Measurements from ENCODE around the gene VIT. TPM values are rescaled to one million over a fixed set of nuclear protein-coding genes. Genes with fewer than 3 reads are reported as not detected.

VIT gene
- polyA plus RNA-seq, 3 donors, result not detected

DNA sequence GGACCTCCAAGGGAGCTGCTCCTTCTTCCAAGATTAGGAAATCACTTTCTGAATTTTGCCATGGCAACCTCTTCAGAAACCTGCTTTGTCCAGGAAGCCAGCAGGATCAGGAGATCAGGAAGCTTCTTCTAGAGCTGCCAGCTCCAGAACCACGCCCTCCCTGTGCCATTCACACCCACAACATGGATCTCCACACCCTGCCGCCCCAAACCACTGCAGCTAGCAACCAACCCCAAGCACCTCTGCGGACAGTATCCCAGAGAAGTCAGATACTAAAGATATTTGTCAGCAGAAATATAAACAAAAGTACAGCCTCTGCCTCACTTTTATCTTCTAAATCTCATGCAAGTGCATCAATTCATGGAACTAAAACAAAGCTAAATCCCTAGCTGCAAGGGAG, 106.4 kb downstream of the VIT start:
- Histone ChIP-seq H3K79me2 (ENCODE audit: insufficient read depth, low read length) (no peaks in the 10 kb centered on the region), H3K4me2 (replicated peaks; ENCODE audit: extremely low read depth, low read length, poor library complexity, severe bottlenecking) (no peak overlapping the region), H4K20me1 (ENCODE audit: insufficient read depth, low read length) (no peaks in the 10 kb centered on the region), H2AFZ (ENCODE audit: insufficient read depth, low read depth, low read length, poor library complexity, severe bottlenecking) (no peak overlapping the region), H3K9ac (ENCODE audit: insufficient read depth, low read length, poor library complexity, severe bottlenecking) (no peak overlapping the region), H3K9me3 (replicated peaks in 1 of 2; ENCODE audit: control insufficient read depth in 1 of 2, insufficient read depth in 1 of 2, low read length in 2 of 2) (no peaks in the 10 kb centered on the region), H3K27me3 (ENCODE audit: control insufficient read depth in 2 of 2, insufficient read depth in 2 of 2, low read length in 2 of 2) (no peaks in the 10 kb centered on the region), H3K36me3 (replicated peaks in 1 of 2; ENCODE audit: control insufficient read depth in 1 of 2, insufficient read depth in 2 of 2, low read length in 2 of 2) (no peaks in the 10 kb centered on the region), H3K4me3 (replicated peaks in 1 of 3; ENCODE audit: low read depth in 2 of 3, low read length in 3 of 3) (no peak overlapping the region), H3K27ac (ENCODE audit: low read depth in 1 of 2, low read length in 2 of 2) (no peak overlapping the region), H3K4me1 (ENCODE audit: control insufficient read depth in 1 of 2, insufficient read depth in 2 of 2, low read length in 2 of 2) (no peaks in the 10 kb centered on the region)
- peaks cover 0 to 6% (median 0%) of the 10 kb centered on the region in 7 donors for H3K9me3 Mint-ChIP-seq
- no peaks in the 10 kb centered on the region for H3K36me3 Mint-ChIP-seq
- 97% methylated on average over 3 of the region's 3 CpGs for WGBS (ENCODE audit: insufficient coverage)
- H3K4me3 Mint-ChIP-seq, result peak overlapping the region in 1 of 2 donors; percentile 13
- peaks cover 0 to 2% (median 1%) of the 10 kb centered on the region in 3 donors for H3K27me3 Mint-ChIP-seq (ENCODE audit: low read depth in 3 of 3)
- intact Hi-C loops (cut with micrococcal nuclease), result no loop called here
- no peak overlapping the region for H3K27ac Mint-ChIP-seq
- no peak for DNase-seq
- TF ChIP-seq, protein P1, sequence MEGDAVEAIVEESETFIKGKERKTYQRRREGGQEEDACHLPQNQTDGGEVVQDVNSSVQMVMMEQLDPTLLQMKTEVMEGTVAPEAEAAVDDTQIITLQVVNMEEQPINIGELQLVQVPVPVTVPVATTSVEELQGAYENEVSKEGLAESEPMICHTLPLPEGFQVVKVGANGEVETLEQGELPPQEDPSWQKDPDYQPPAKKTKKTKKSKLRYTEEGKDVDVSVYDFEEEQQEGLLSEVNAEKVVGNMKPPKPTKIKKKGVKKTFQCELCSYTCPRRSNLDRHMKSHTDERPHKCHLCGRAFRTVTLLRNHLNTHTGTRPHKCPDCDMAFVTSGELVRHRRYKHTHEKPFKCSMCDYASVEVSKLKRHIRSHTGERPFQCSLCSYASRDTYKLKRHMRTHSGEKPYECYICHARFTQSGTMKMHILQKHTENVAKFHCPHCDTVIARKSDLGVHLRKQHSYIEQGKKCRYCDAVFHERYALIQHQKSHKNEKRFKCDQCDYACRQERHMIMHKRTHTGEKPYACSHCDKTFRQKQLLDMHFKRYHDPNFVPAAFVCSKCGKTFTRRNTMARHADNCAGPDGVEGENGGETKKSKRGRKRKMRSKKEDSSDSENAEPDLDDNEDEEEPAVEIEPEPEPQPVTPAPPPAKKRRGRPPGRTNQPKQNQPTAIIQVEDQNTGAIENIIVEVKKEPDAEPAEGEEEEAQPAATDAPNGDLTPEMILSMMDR (IDR thresholded peaks at IDR 0.05), result no peak
- H3K4me1 Mint-ChIP-seq, result no peaks in the 10 kb centered on the region

DNA sequence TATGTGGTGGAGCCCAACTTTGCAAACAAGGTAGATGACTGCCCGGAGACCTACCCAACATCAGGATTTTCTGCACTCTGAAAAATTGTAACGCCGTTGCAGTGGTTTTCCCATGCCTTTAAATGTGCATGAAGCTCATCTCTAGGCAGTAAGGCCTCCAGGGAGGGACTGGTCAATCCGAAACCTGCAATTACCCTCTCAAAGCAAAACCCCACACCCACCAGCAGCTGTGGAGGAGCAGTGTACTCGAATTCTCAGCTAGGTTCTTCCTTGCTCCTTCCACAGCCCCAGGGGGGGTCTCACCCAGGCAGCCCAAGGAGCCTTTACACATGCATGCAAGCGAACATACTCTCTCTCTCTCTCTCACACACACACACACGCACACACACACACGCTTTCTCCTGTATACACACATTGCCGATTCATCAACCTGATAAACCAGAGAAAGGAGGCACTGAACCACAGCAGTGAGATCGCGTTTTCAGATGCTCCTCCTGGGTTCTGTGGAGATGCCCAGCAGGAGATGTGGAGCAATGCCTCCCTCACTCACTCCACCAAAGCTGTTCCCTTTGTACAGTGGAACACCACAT, 109.2 kb downstream of the VIT start:
- no peaks in the 10 kb centered on the region for H3K79me2 ChIP-seq (ENCODE audit: insufficient read depth, low read length)
- no peak overlapping the region for H3K4me3 Mint-ChIP-seq
- H3K4me1 ChIP-seq (ENCODE audit: control insufficient read depth in 1 of 2, insufficient read depth in 2 of 2, low read length in 2 of 2), result no peaks in the 10 kb centered on the region
- no peaks in the 10 kb centered on the region for H3K27me3 ChIP-seq (ENCODE audit: control insufficient read depth in 2 of 2, insufficient read depth in 2 of 2, low read length in 2 of 2)
- TF ChIP-seq, protein P1 (IDR thresholded peaks at IDR 0.05), result no peak
- peaks cover 0 to 3% (median 2%) of the 10 kb centered on the region in 3 donors for H3K27me3 Mint-ChIP-seq (ENCODE audit: low read depth in 3 of 3)
- H2AFZ ChIP-seq (ENCODE audit: insufficient read depth, low read depth, low read length, poor library complexity, severe bottlenecking), result no peak overlapping the region
- H3K4me1 Mint-ChIP-seq, result no peaks in the 10 kb centered on the region
- H3K27ac Mint-ChIP-seq, result no peak overlapping the region
- no peaks in the 10 kb centered on the region for H4K20me1 ChIP-seq (ENCODE audit: insufficient read depth, low read length)
- H3K9me3 ChIP-seq (replicated peaks in 1 of 2; ENCODE audit: control insufficient read depth in 1 of 2, insufficient read depth in 1 of 2, low read length in 2 of 2), result peaks cover 0 to 7% of the 10 kb centered on the region in 2 donors
- no peak for DNase-seq
- H3K4me3 ChIP-seq (replicated peaks in 1 of 3; ENCODE audit: low read depth in 2 of 3, low read length in 3 of 3), result no peak overlapping the region
- intact Hi-C loops (cut with micrococcal nuclease), result no loop called here
- no peak overlapping the region for H3K4me2 ChIP-seq (replicated peaks; ENCODE audit: extremely low read depth, low read length, poor library complexity, severe bottlenecking)
- H3K36me3 Mint-ChIP-seq, result no peaks in the 10 kb centered on the region
- H3K27ac ChIP-seq (ENCODE audit: low read depth in 1 of 2, low read length in 2 of 2), result no peak overlapping the region
- H3K9me3 Mint-ChIP-seq, result peaks cover 0 to 9% (median 0%) of the 10 kb centered on the region in 7 donors
- H3K36me3 ChIP-seq (replicated peaks in 1 of 2; ENCODE audit: control insufficient read depth in 1 of 2, insufficient read depth in 2 of 2, low read length in 2 of 2), result no peaks in the 10 kb centered on the region
- no peak overlapping the region for H3K9ac ChIP-seq (ENCODE audit: insufficient read depth, low read length, poor library complexity, severe bottlenecking)
- 85% methylated on average over 10 of the region's 11 CpGs for WGBS (ENCODE audit: insufficient coverage)
